GM23338 (cell line): ENCODE measurements around the gene SPATA33. TPM values are rescaled to one million over a fixed set of nuclear protein-coding genes. Genes with fewer than 3 reads are reported as not detected.

Experiments
- ATAC-seq: fragments of 200-7000 bp; cut with Tn5 transposase; 3 replicates; pipeline ENCODE4 v1.9.1; 2020
- DNase-seq: peaks from one replicate; pipeline ENCODE4 v3.0.0-alpha.2; 2015; ENCODE audit warnings: low spot score
- H2AFZ ChIP-seq: fragments of 200-600 bp; sonication (generic); 2 replicates; pipeline ENCODE4 v1.8.0; 2016; ENCODE audit warnings: antibody characterized with exemption, mild to moderate bottlenecking, moderate library complexity
- H3F3A ChIP-seq: fragments of 200-600 bp; sonication (generic); replicated peaks from 2 replicates; pipeline ENCODE4 v1.8.0; 2017; ENCODE audit warnings: antibody characterized with exemption, mixed run types, low read depth
- H3K27ac ChIP-seq: fragments of 200-600 bp; sonication (generic); 2 replicates; pipeline ENCODE4 v1.6.1; 2016; ENCODE audit warnings: low read depth
- H3K27me3 ChIP-seq: fragments of 200-600 bp; sonication (generic); 2 replicates; pipeline ENCODE4 v1.8.0; 2016; ENCODE audit warnings: mild to moderate bottlenecking, mixed run types, moderate library complexity; ENCODE audit not compliant: insufficient read depth
- H3K36me3 ChIP-seq: fragments of 200-600 bp; sonication (generic); 2 replicates; pipeline ENCODE4 v1.8.0; 2016; ENCODE audit warnings: mild to moderate bottlenecking; ENCODE audit not compliant: insufficient read depth
- H3K4me1 ChIP-seq: fragments of 200-600 bp; sonication (generic); 2 replicates; pipeline ENCODE4 v1.8.0; 2016; ENCODE audit warnings: mild to moderate bottlenecking, moderate library complexity; ENCODE audit not compliant: insufficient read depth
- H3K4me2 ChIP-seq: fragments of 200-600 bp; sonication (generic); 2 replicates; pipeline ENCODE4 v1.7.1; 2017; ENCODE audit warnings: mixed run types
- H3K4me3 ChIP-seq: fragments of 200-600 bp; sonication (generic); 2 replicates; pipeline ENCODE4 v1.6.1; 2016; ENCODE audit warnings: mixed run types
- H3K79me2 ChIP-seq: fragments of 200-600 bp; sonication (generic); replicated peaks from 2 replicates; pipeline ENCODE4 v1.8.0; 2017; ENCODE audit warnings: mild to moderate bottlenecking; ENCODE audit not compliant: insufficient read depth
- H3K9me2 ChIP-seq: fragments of 200-600 bp; sonication (generic); 2 replicates; pipeline ENCODE4 v1.8.0; 2017; ENCODE audit not compliant: insufficient read depth
- H4K20me1 ChIP-seq: fragments of 200-600 bp; sonication (generic); replicated peaks from 2 replicates; pipeline ENCODE4 v1.8.0; 2017; ENCODE audit warnings: mild to moderate bottlenecking; ENCODE audit not compliant: insufficient read depth
- H3K27ac Mint-ChIP-seq: 2 replicates; pipeline ENCODE4 v1.8.0; 2020; ENCODE audit warnings: inconsistent platforms, mild to moderate bottlenecking, moderate library complexity, mixed read lengths
- H3K27me3 Mint-ChIP-seq: 3 replicates; pipeline ENCODE4 v1.8.0; 2022; ENCODE audit warnings: low read depth, mild to moderate bottlenecking, moderate library complexity, mixed read lengths, inconsistent platforms; ENCODE audit not compliant: insufficient read depth, poor library complexity
- H3K36me3 Mint-ChIP-seq: 3 replicates; pipeline ENCODE4 v1.8.0; 2021; ENCODE audit warnings: low read depth, mild to moderate bottlenecking, inconsistent platforms, moderate library complexity, mixed read lengths
- H3K4me1 Mint-ChIP-seq: 3 replicates; pipeline ENCODE4 v1.8.0; 2020; ENCODE audit warnings: mild to moderate bottlenecking, inconsistent platforms, mixed read lengths
- H3K4me3 Mint-ChIP-seq: 3 replicates; pipeline ENCODE4 v1.8.0; 2021; ENCODE audit warnings: moderate library complexity, mild to moderate bottlenecking, inconsistent platforms, mixed read lengths
- H3K9me3 Mint-ChIP-seq: 3 replicates; pipeline ENCODE4 v1.8.0; 2020; ENCODE audit warnings: moderate library complexity, mild to moderate bottlenecking, inconsistent platforms, mixed read lengths
- CREB1 ChIP-seq: fragments of 250-450 bp; sonication (Bioruptor Pico); IDR thresholded peaks from 2 replicates; pipeline ENCODE4 v1.5.0; 2020; ENCODE audit warnings: low read depth, mild to moderate bottlenecking, moderate library complexity
- CTCF ChIP-seq, 2 experiments: fragments of 200-600 bp in 1 of 2; sonication (generic) in 1 of 2; conservative IDR thresholded peaks; 2 replicates each; pipeline versions ENCODE4 v1.5.1 to v1.6.1; 2016 to 2017; ENCODE audit warnings: antibody characterized with exemption in 2 of 2, low read depth in 2 of 2, mild to moderate bottlenecking in 2 of 2, moderate library complexity in 1 of 2
- ETS1 ChIP-seq: IDR thresholded peaks from 2 replicates; pipeline ENCODE4 v1.6.1; 2016; ENCODE audit warnings: antibody characterized with exemption
- EZH2 ChIP-seq: fragments of 200-600 bp; sonication (generic); IDR thresholded peaks from one replicate; pipeline ENCODE4 v1.8.0; 2017; ENCODE audit warnings: antibody characterized with exemption, mild to moderate bottlenecking, low read depth; ENCODE audit not compliant: unreplicated experiment
- EZH2phosphoT487 ChIP-seq: fragments of 200-600 bp; sonication (generic); IDR thresholded peaks from one replicate; pipeline ENCODE4 v1.8.1; 2018; ENCODE audit warnings: antibody characterized with exemption; ENCODE audit not compliant: unreplicated experiment
- JUNB ChIP-seq: IDR thresholded peaks from one replicate; pipeline ENCODE4 v1.6.1; 2016; ENCODE audit warnings: antibody characterized with exemption; ENCODE audit not compliant: unreplicated experiment
- REST ChIP-seq: IDR thresholded peaks from one replicate; pipeline ENCODE4 v1.6.1; 2018; ENCODE audit warnings: antibody characterized with exemption; ENCODE audit not compliant: unreplicated experiment
- ZNF114 ChIP-seq: fragments of 250-450 bp; sonication (Bioruptor Pico); IDR thresholded peaks from 2 replicates; pipeline ENCODE4 v1.5.0; 2020; ENCODE audit warnings: mild to moderate bottlenecking, moderate library complexity
- ZNF331 ChIP-seq: fragments of 250-450 bp; sonication (Bioruptor Pico); IDR thresholded peaks from 2 replicates; pipeline ENCODE4 v1.5.0; 2020; ENCODE audit warnings: low read depth, mild to moderate bottlenecking, moderate library complexity
- ZNF462 ChIP-seq: fragments of 250-450 bp; sonication (Bioruptor Pico); IDR thresholded peaks from 2 replicates; pipeline ENCODE4 v1.5.0; 2020; ENCODE audit warnings: mild to moderate bottlenecking, moderate library complexity
- polyA plus RNA-seq: library from polyadenylated mRNA; unstranded; fragments of >200 nt; fragmentation: Nextera tagmentation; extraction: Ambion mirVana; gene quantifications from 2 replicates; pipeline ENCODE4 v1.2.1, GENCODE V29; 2016
- total RNA-seq: library from RNA; depleted of rRNA; stranded (reverse); fragments of >200 nt; shearing (Covaris generic); gene quantifications from 2 replicates; pipeline ENCODE4 v1.2.3, GENCODE V29; 2014

SPATA33 gene
- total and polyA plus RNA-seq, 2 experiments from 2014 or later, result 5.8 to 17.4 TPM

- TF ChIP-seq CTCF (conservative IDR thresholded peaks at IDR 0.05; ENCODE audit: low read depth in 2 of 2), result no peak
- no peak for TF ChIP-seq ETS1
- TF ChIP-seq REST, result no peak
These were observed 58.9 kb downstream of the SPATA33 start (continued) for GRCh38 chr16:89716493-89716892.

GRCh38 chr16:89716916-89717687, 59.5 kb downstream of the SPATA33 start:
- no peak overlapping the region for H3K4me2 ChIP-seq
- H3K36me3 ChIP-seq, result no peaks in the 10 kb centered on the region; the same call in 1 of the 2 replicates
- no peak overlapping the region for H3K27ac ChIP-seq
- peaks cover 6% of the 10 kb centered on the region for H3K79me2 ChIP-seq
- peaks cover 28% of the 10 kb centered on the region for H3F3A ChIP-seq
- H3K9me2 ChIP-seq, result no peaks in the 10 kb centered on the region
- peaks cover 4% of the 10 kb centered on the region for H3K4me1 ChIP-seq
- Mint-ChIP-seq H3K27me3 (peaks cover 46% of the 10 kb centered on the region), H3K4me1 (peaks cover 12% of the 10 kb centered on the region), H3K9me3 (no peaks in the 10 kb centered on the region), H3K36me3 (peaks cover 39% of the 10 kb centered on the region), H3K27ac (no peak overlapping the region), H3K4me3 (no peak overlapping the region)
- ATAC-seq (no peak), DNase-seq (no peak)
- no peak overlapping the region for H3K4me3 ChIP-seq
- peaks cover 20% of the 10 kb centered on the region for H4K20me1 ChIP-seq
- H3K27me3 ChIP-seq, result peaks cover 54% of the 10 kb centered on the region
- H2AFZ ChIP-seq, result no peak overlapping the region
- no peak for TF ChIP-seq CREB1 (CRISPR knock-in tag)
- TF ChIP-seq ZNF462 (CRISPR knock-in tag), result no peak
- TF ChIP-seq EZH2, result no peak
- TF ChIP-seq JUNB, result no peak
- no peak for TF ChIP-seq EZH2phosphoT487
- TF ChIP-seq ZNF114 (CRISPR knock-in tag), result no peak
- TF ChIP-seq ZNF331 (CRISPR knock-in tag), result no peak
- TF ChIP-seq ETS1, result no peak
